ENCODE results near the gene MT1E. TPM values are rescaled to one million over a fixed set of nuclear protein-coding genes. Genes with fewer than 3 reads are reported as not detected.

Gene MT1E
- total and polyA plus RNA-seq, 2 of the 13 experiments (the other 11 are each of a cell fraction or from before 2014, with no cell fraction given): 110 to 1,072 TPM

DNA sequence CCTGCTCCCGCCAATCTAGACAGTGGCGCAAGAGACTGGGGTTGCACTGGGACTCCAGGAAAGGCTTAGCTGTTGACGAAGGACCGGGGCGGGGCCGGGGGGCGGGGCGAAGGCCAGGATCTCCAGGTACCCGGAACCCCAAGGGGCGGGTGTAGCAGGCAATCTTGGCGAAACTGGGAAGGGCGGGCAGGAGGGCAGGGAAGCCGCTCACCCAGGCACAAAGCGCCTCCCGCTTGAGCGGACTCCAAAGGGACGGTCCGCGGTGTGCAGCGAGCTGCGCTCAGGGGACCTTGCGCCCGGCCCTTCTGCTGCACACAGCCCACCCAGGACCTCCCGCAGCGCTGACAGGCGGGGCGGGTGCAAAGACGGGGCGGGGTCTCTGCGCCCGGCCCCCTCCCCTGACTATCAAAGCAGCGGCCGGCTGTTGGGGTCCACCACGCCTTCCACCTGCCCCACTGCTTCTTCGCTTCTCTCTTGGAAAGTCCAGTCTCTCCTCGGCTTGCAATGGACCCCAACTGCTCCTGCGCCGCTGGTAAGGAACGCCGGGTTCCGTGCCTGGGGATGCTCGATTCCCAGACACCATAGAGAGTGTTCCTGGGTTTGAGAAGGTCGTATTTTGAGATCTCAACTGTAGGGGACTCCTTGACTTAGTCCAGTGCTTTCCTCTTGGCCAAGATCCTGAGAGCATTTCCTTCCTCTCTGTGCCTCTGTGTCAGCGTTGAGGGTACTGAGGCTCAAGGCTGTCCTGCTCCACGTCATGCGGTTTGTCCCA is 32.2 kb downstream of the MT1E start, which contains the start of gene MT1F (continued):
- TF ChIP-seq ELF1 (CRISPR knock-in tag; IDR thresholded peaks at IDR 0.05): 0 out of 2 replicates have a peak, but pooled peaks have one; percentile 37
- TF ChIP-seq ZNF430 (CRISPR knock-in tag; IDR thresholded peaks at IDR 0.05): peak; percentile 68; the same call in 1 of the 2 replicates
- peak; percentile 44; the same call in 1 of the 2 replicates for TF ChIP-seq DMAP1 (CRISPR knock-in tag; IDR thresholded peaks at IDR 0.05)
- no peak for TF ChIP-seq ZNF569 (CRISPR knock-in tag; IDR thresholded peaks at IDR 0.05; ENCODE audit: borderline replicate concordance)
- TF ChIP-seq MEIS2 (CRISPR knock-in tag; IDR thresholded peaks at IDR 0.05): peak; percentile 27; the same call in 1 of the 2 replicates
- TF ChIP-seq FOXC1 (CRISPR knock-in tag; IDR thresholded peaks at IDR 0.05; ENCODE audit: borderline replicate concordance): peak; percentile 56
- TF ChIP-seq DNMT1 (CRISPR knock-in tag; IDR thresholded peaks at IDR 0.05): peak; percentile 81; the same call in 1 of the 2 replicates
- peak; percentile 71; the same call in 1 of the 2 replicates for TF ChIP-seq ZNF501 (CRISPR knock-in tag; IDR thresholded peaks at IDR 0.05)
- TF ChIP-seq, protein P1, sequence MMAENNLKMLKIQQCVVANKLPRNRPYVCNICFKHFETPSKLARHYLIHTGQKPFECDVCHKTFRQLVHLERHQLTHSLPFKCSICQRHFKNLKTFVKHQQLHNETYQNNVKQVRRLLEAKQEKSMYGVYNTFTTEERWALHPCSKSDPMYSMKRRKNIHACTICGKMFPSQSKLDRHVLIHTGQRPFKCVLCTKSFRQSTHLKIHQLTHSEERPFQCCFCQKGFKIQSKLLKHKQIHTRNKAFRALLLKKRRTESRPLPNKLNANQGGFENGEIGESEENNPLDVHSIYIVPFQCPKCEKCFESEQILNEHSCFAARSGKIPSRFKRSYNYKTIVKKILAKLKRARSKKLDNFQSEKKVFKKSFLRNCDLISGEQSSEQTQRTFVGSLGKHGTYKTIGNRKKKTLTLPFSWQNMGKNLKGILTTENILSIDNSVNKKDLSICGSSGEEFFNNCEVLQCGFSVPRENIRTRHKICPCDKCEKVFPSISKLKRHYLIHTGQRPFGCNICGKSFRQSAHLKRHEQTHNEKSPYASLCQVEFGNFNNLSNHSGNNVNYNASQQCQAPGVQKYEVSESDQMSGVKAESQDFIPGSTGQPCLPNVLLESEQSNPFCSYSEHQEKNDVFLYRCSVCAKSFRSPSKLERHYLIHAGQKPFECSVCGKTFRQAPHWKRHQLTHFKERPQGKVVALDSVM (CRISPR knock-in tag; IDR thresholded peaks at IDR 0.05): no peak
- TF ChIP-seq KDM6A (CRISPR knock-in tag; IDR thresholded peaks at IDR 0.05; ENCODE audit: low read depth): 0 out of 2 replicates have a peak, but pooled peaks have one; percentile 7
- TF ChIP-seq CAMTA2 (CRISPR knock-in tag; IDR thresholded peaks at IDR 0.05; ENCODE audit: borderline replicate concordance): 0 out of 2 replicates have a peak, but pooled peaks have one; percentile 70
- peak; percentile 71; the same call in 1 of the 2 replicates for TF ChIP-seq BRD4 (CRISPR knock-in tag; IDR thresholded peaks at IDR 0.05)
- TF ChIP-seq, protein P2, sequence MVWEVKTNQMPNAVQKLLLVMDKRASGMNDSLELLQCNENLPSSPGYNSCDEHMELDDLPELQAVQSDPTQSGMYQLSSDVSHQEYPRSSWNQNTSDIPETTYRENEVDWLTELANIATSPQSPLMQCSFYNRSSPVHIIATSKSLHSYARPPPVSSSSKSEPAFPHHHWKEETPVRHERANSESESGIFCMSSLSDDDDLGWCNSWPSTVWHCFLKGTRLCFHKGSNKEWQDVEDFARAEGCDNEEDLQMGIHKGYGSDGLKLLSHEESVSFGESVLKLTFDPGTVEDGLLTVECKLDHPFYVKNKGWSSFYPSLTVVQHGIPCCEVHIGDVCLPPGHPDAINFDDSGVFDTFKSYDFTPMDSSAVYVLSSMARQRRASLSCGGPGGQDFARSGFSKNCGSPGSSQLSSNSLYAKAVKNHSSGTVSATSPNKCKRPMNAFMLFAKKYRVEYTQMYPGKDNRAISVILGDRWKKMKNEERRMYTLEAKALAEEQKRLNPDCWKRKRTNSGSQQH (CRISPR knock-in tag; IDR thresholded peaks at IDR 0.05; ENCODE audit: low read depth): no peak
- no peak for TF ChIP-seq ZFY (CRISPR knock-in tag; IDR thresholded peaks at IDR 0.05)
- TF ChIP-seq, protein P3, sequence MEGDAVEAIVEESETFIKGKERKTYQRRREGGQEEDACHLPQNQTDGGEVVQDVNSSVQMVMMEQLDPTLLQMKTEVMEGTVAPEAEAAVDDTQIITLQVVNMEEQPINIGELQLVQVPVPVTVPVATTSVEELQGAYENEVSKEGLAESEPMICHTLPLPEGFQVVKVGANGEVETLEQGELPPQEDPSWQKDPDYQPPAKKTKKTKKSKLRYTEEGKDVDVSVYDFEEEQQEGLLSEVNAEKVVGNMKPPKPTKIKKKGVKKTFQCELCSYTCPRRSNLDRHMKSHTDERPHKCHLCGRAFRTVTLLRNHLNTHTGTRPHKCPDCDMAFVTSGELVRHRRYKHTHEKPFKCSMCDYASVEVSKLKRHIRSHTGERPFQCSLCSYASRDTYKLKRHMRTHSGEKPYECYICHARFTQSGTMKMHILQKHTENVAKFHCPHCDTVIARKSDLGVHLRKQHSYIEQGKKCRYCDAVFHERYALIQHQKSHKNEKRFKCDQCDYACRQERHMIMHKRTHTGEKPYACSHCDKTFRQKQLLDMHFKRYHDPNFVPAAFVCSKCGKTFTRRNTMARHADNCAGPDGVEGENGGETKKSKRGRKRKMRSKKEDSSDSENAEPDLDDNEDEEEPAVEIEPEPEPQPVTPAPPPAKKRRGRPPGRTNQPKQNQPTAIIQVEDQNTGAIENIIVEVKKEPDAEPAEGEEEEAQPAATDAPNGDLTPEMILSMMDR (CRISPR knock-in tag; IDR thresholded peaks at IDR 0.05): peak; percentile 45
- peak; percentile 45 for TF ChIP-seq HNRNPLL (IDR thresholded peaks at IDR 0.05; ENCODE audit: low read depth, low read length, poor library complexity, severe bottlenecking)
- TF ChIP-seq ZFP90 (CRISPR knock-in tag; IDR thresholded peaks at IDR 0.05; ENCODE audit: borderline replicate concordance): peak; percentile 75; the same call in 1 of the 2 replicates
- 0 out of 2 replicates have a peak, but pooled peaks have one; percentile 25 for TF ChIP-seq ETV6 (CRISPR knock-in tag; conservative IDR thresholded peaks at IDR 0.05)
- TF ChIP-seq PCBP1 (IDR thresholded peaks at IDR 0.05; ENCODE audit: borderline replicate concordance, low read depth, low read length): no peak
- TF ChIP-seq AGO2 (optimal IDR thresholded peaks at IDR 0.05; ENCODE audit: low read depth, low read length): no peak
- TF ChIP-seq ZNF781 (CRISPR knock-in tag; IDR thresholded peaks at IDR 0.05; ENCODE audit: borderline replicate concordance, not compliant biosample characterization): peak; percentile 91
- no peak for TF ChIP-seq MIER3 (CRISPR knock-in tag; IDR thresholded peaks at IDR 0.05; ENCODE audit: borderline replicate concordance)
- TF ChIP-seq TSC22D2 (CRISPR knock-in tag; IDR thresholded peaks at IDR 0.05; ENCODE audit: borderline replicate concordance): no peak
- TF ChIP-seq KDM2A (CRISPR knock-in tag; IDR thresholded peaks at IDR 0.05; ENCODE audit: borderline replicate concordance, low read depth): peak; percentile 26; the same call in 1 of the 2 replicates
- no peak for TF ChIP-seq ASH2L (IDR thresholded peaks at IDR 0.05; ENCODE audit: insufficient read length, low read depth, low read length)

Data from HepG2 (cell line).